Common myeloid progenitor, CD34-positive (primary cell): ENCODE results near the gene DIAPH1. TPM values are rescaled to one million over a fixed set of nuclear protein-coding genes. Genes with fewer than 3 reads are reported as not detected.

Source experiments
- CTCF ChIA-PET: fragments of 350-600 bp; sonication (Branson Sonifier 250); formaldehyde crosslinking; loops from one replicate; lab custom pipeline; 2021; ENCODE audit warnings: antibody characterized with exemption; lab: Charles Lee
- POLR2A ChIA-PET: fragments of 350-600 bp; sonication (Branson Sonifier 250); formaldehyde crosslinking; loops from one replicate; lab custom pipeline; 2021; ENCODE audit warnings: antibody characterized with exemption; lab: Charles Lee
- DNase-seq, 3 donors: peaks; one replicate each; pipeline versions ENCODE4 v3.0.0 to v3.0.0-alpha.2; 2013
- H3K27ac ChIP-seq, 2 experiments: 1 replicate in 1 of 2; 2 replicates in 1 of 2; pipeline ENCODE4 v1.7.0; 2013; ENCODE audit warnings: inconsistent platforms in 2 of 2, low read length in 2 of 2, mild to moderate bottlenecking in 2 of 2, low read depth in 1 of 2, moderate library complexity in 1 of 2; ENCODE audit not compliant: severe bottlenecking in 2 of 2, insufficient read depth in 1 of 2, poor library complexity in 1 of 2
- H3K27me3 ChIP-seq, 5 experiments: replicated peaks in 2 of 5; 1 replicate in 3 of 5; 2 replicates in 2 of 5; pipeline versions ENCODE4 v1.6.1 to v1.7.0; 2013; ENCODE audit warnings: low read length in 4 of 5, mild to moderate bottlenecking in 2 of 5, moderate library complexity in 2 of 5, inconsistent platforms in 1 of 5; ENCODE audit not compliant: insufficient read depth in 5 of 5, control insufficient read depth in 4 of 5
- H3K36me3 ChIP-seq, 4 experiments: 1 replicate in 2 of 4; 2 replicates in 2 of 4; pipeline versions ENCODE4 v1.6.1 to v1.7.0; 2013; ENCODE audit warnings: low read length in 3 of 4, control low read depth in 1 of 4, mild to moderate bottlenecking in 1 of 4; ENCODE audit not compliant: control insufficient read depth in 4 of 4, insufficient read depth in 4 of 4
- H3K4me1 ChIP-seq, 4 experiments: 1 replicate in 3 of 4; 2 replicates in 1 of 4; pipeline versions ENCODE4 v1.6.1 to v1.7.1; 2013; ENCODE audit warnings: low read length in 3 of 4, mild to moderate bottlenecking in 3 of 4, control low read depth in 1 of 4, inconsistent platforms in 1 of 4, moderate library complexity in 1 of 4; ENCODE audit not compliant: control insufficient read depth in 4 of 4, insufficient read depth in 4 of 4; ENCODE audit errors: control extremely low read depth in 1 of 4
- H3K4me3 ChIP-seq, 7 experiments: 1 replicate in 4 of 7; 2 replicates in 3 of 7; pipeline versions ENCODE4 v1.5.1 to v1.7.0; 2013; ENCODE audit warnings: mild to moderate bottlenecking in 7 of 7, low read length in 6 of 7, moderate library complexity in 6 of 7, inconsistent platforms in 2 of 7, low read depth in 2 of 7, control low read depth in 1 of 7; ENCODE audit not compliant: insufficient read depth in 4 of 7, control insufficient read depth in 1 of 7; ENCODE audit errors: extremely low read depth in 1 of 7
- H3K9me3 ChIP-seq, 5 experiments: 1 replicate in 4 of 5; 2 replicates in 1 of 5; pipeline versions ENCODE4 v1.6.1 to v1.7.1; 2013; ENCODE audit warnings: low read length in 4 of 5, mild to moderate bottlenecking in 2 of 5, inconsistent platforms in 1 of 5, low read depth in 1 of 5, moderate library complexity in 1 of 5; ENCODE audit not compliant: control insufficient read depth in 4 of 5, insufficient read depth in 2 of 5; ENCODE audit errors: control extremely low read depth in 1 of 5
- WGBS: methylation state at CpG from one replicate; pipeline ENCODE4 v1.1.5; 2013; ENCODE audit not compliant: insufficient coverage; 5-methylcytosine and 5-hydroxymethylcytosine counted together
- polyA plus RNA-seq: library from polyadenylated mRNA; unstranded; fragments of 120-200 nt; gene quantifications from one replicate; pipeline ENCODE4 v1.2.1, GENCODE V29; 2013

DIAPH1 gene
- 93.9 TPM for polyA plus RNA-seq

- no peaks in the 10 kb centered on the region for H3K27me3 ChIP-seq
- peaks cover 22 to 44% (median 28%) of the 10 kb centered on the region in 4 experiments for H3K4me1 ChIP-seq
- ChIA-PET CTCF (interaction anchor here (0.6 to 8.7 kb wide), 13 partner anchors 12 to 283 kb away, joined by 3 to 281 read pairs (median 8); partner anchors contain the start of genes HDAC3 and RELL2), POLR2A (interaction anchor here (0.6 to 1.7 kb wide), 7 partner anchors 10 to 299 kb away, joined by 3 to 11 read pairs (median 3); partner anchors contain the start of genes HDAC3, RELL2 and TAF7)
- peak within 1 kb of the TSS; percentile 72 to 95 (median 86) for H3K4me3 ChIP-seq
- 3% methylated on average over 44 of the region's 70 CpGs for WGBS
- DNase-seq: peak; percentile 97 to 99 (median 99)
- H3K27ac ChIP-seq: peak within 1 kb of the TSS; percentile 69 to 90
- H3K9me3 ChIP-seq: no peaks in the 10 kb centered on the region
- H3K36me3 ChIP-seq: peaks cover 6 to 49% (median 24%) of the 10 kb centered on the region in 4 experiments
These were observed at the start of gene DIAPH1 for GRCh38 chr5:141618804-141619554. Gene DIAPH1 (minus strand): TSS chr5:141619000. CDS start chr5:141618914, 86 bp downstream.

- POLR2A ChIA-PET: no interaction called here
- no peak overlapping the region for H3K27ac ChIP-seq
- H3K36me3 ChIP-seq: no peaks in the 10 kb centered on the region
- H3K27me3 ChIP-seq: no peaks in the 10 kb centered on the region
- no peak overlapping the region for H3K4me3 ChIP-seq
- H3K4me1 ChIP-seq: peaks cover 2 to 5% (median 3%) of the 10 kb centered on the region in 4 experiments
- DNase-seq: no peak
- WGBS: 97% methylated on average over 13 of the region's 18 CpGs
- no peaks in the 10 kb centered on the region for H3K9me3 ChIP-seq
- CTCF ChIA-PET: interaction anchor here (0.9 to 3.2 kb wide), 5 partner anchors 9 to 295 kb away, joined by 3 to 17 read pairs (median 5); no protein-coding TSS in a partner anchor
These were observed 47.5 kb upstream of the DIAPH1 start for GRCh38 chr5:141665995-141666940.

- Histone ChIP-seq H3K4me3 (peak overlapping the region in 1 of 7 experiments; percentile 28), H3K36me3 (no peaks in the 10 kb centered on the region), H3K27me3 (no peaks in the 10 kb centered on the region), H3K9me3 (no peaks in the 10 kb centered on the region), H3K27ac (no peak overlapping the region), H3K4me1 (peaks cover 2 to 5% (median 3%) of the 10 kb centered on the region in 4 experiments)
- 24% methylated on average over 8 of the region's 13 CpGs for WGBS
- POLR2A ChIA-PET: no interaction called here
- CTCF ChIA-PET: interaction anchor here (0.6 to 3.2 kb wide), 19 partner anchors 8 to 534 kb away, joined by 3 to 17 read pairs (median 3); partner anchors contain the start of genes FCHSD1, HDAC3, PCDH1 and RELL2
- peak; percentile 80 to 90 (median 85) for DNase-seq
These were observed 46.1 kb upstream of the DIAPH1 start for GRCh38 chr5:141664733-141665461.

- no peak overlapping the region for H3K27ac ChIP-seq
- peaks cover 0 to 2% (median 0%) of the 10 kb centered on the region in 5 experiments for H3K9me3 ChIP-seq
- ChIA-PET POLR2A (no interaction called here), CTCF (interaction anchor here (0.9 to 1.4 kb wide), 6 partner anchors 10 to 300 kb away, joined by 3 to 6 read pairs (median 4); partner anchors contain the start of genes HDAC3 and RELL2)
- no peak for DNase-seq
- no peak overlapping the region for H3K4me3 ChIP-seq
- no peaks in the 10 kb centered on the region for H3K27me3 ChIP-seq
- peaks cover 2 to 5% (median 3%) of the 10 kb centered on the region in 4 experiments for H3K4me1 ChIP-seq
- no peaks in the 10 kb centered on the region for H3K36me3 ChIP-seq
- WGBS: 97% methylated on average over 4 of the region's 8 CpGs
These were observed 44.7 kb upstream of the DIAPH1 start for GRCh38 chr5:141663506-141663905.

- Histone ChIP-seq H3K9me3 (peaks cover 0 to 2% (median 0%) of the 10 kb centered on the region in 5 experiments), H3K4me1 (peaks cover 2 to 5% (median 3%) of the 10 kb centered on the region in 4 experiments), H3K27ac (no peak overlapping the region), H3K36me3 (no peaks in the 10 kb centered on the region), H3K4me3 (no peak overlapping the region), H3K27me3 (peaks cover 0 to under 1% (median 0%) of the 10 kb centered on the region in 5 experiments)
- DNase-seq: no peak
- ChIA-PET CTCF (interaction anchor here (0.6 to 1.3 kb wide), 5 partner anchors 10 to 298 kb away, joined by 3 read pairs; no protein-coding TSS in a partner anchor), POLR2A (no interaction called here)
- WGBS: 98% methylated on average over 10 of the region's 17 CpGs
These were observed 43.2 kb upstream of the DIAPH1 start for GRCh38 chr5:141662028-141662427.
